ENCODE data around the gene DPP3.
"Not testable (repeated sequence)": the region's sequence is repeated elsewhere in the genome, so short reads cannot be mapped to it uniquely, and the experiment has no call there.

DPP3 gene

DNA sequence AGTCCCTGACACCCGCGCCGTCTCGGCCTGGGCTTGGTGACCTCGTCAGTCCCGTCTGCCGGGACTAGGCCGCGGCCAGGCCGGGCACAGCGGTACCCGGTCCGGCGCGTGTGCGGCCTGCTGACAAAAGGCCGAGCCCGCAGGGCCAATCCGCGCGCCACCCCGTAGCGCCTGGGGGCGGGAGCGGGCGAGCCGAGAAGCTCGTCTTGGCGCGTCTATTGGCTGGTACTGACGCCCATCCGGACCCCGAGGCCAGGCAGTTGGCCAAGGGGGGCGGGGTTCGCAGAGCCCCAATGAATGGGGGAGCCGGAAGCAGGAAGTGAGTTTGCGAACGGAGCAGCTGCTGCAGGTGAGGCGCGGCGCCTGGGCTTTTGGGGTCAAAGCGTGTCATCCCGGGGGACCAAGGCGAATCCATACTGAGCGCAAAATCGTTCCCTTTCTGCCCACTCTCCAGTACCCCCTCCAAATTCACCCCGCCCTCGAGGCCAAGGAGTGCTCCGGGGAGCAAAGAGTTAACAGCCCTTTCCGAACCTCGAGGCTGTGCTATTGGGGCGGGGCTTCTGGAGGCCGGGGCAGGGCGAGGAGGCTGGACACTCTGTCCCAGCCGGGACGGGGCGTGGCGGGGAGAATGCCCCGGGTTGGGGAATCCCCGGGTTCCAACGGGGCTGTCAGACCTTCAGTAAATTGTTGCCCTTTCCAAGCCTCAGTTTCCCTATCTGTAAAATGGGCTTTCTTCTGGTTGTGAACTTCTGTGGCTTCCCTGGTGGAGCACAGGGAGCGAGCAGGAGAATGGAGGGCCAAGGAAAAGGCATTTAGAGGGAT lies at the start of gene DPP3:
DPP3 (plus strand) TSS at position 318 of the 822 bp plus-strand sequence. CDS start 1,767 bp downstream, outside the sequence.
- DNase-seq, result peak; percentile 98

DNA sequence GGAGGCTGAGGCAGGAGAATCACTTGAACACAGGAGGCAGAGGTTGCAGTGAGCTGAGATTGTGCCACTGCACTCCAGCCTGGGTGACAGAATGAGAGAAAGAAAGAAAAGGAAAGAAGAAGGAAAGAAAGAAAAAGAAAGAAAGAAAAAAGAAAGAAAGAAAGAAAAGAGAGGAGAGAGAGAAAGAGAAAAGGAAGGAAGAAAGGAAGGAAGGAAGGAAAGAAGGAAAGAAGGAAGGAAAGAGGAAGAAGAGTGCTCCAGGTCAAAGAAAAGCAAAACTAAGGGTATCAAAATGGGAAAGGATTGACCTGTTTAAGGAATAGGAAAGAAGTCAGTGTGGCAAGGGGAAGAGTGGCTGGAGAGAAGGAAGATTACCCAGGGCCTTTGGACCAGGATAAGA lies 48.9 kb upstream of the DPP3 start:
- not testable (repeated sequence) for DNase-seq

- not testable (repeated sequence) for DNase-seq
These were observed 48.3 kb upstream of the DPP3 start for GRCh38 chr11:66431871-66432329.

DNA sequence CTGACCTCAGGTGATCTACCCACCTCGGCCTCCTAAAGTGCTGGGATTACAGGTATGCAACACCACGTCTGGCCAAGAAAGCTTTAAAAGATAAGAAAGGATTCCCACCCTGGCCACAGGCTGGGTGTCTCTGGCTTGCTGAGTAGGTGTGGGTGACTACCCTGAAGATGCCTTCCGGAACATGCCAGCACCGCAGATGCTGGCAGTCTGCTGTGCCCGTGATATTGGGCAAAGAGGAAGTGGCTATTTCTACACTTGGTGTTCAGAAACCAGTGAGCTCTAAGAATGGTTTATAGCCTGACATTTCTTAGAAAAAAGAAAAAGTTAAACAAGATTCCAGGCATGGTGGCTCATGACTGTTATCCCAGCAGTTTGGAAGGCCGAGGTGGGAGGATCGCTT lies 47.6 kb upstream of the DPP3 start:
- DNase-seq, result no peak

GRCh38 chr11:66437979-66438503 lies 42.2 kb upstream of the DPP3 start:
- no peak for DNase-seq

- peak; percentile 98 for DNase-seq
These were observed 41.4 kb upstream of the DPP3 start, which contains the start of gene MRPL11 for GRCh38 chr11:66438504-66439466. Gene MRPL11, minus strand, starts transcription at chr11:66438848. Its CDS starts 94 bp downstream, at chr11:66438754.

- DNase-seq, result not testable (repeated sequence)
These were observed 39.9 kb upstream of the DPP3 start for GRCh38 chr11:66440101-66440939.

- not testable (repeated sequence) for DNase-seq
These were observed 39.3 kb upstream of the DPP3 start for GRCh38 chr11:66440940-66441282.

DNA sequence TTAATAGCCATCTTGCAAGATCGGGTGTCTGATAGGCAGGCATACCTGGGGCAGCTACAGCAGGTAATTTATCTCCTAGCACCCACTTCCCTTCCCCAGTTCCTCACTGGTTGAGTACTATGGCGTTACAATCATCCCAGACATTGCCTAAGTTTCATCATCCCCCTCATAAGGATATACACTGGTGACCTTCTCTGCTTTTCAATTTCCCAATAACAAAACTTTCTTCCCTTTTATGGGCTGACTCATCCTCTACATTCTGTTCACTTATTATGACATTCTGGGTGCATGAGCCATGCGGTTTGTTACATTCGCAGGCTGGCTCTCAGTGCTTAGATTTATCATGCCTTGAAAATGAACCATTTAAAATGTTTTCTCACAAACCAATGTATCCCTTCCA lies 36.6 kb upstream of the DPP3 start:
- DNase-seq, result no peak

DNA sequence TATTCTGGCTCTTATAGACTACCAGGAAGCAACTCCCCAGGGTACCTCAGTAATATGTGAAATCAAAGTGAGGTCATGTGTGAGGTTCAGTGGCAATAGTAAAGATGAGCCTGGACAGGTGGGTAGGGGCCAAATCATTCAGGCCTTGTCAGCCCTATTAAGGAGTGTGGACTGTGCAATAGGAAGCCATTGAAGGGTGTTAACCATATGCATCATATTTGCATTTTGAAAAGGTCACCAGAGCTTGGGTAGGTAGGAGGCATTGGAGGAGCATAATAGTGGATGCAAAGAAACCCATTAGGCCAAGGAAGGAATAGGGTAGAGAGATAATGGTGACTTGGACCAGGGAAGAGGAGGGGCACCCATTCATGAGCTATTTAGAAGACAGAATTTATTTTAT lies 33.2 kb upstream of the DPP3 start:
- no peak for DNase-seq

GRCh38 chr11:66448523-66448922 lies 31.7 kb upstream of the DPP3 start:
- no peak for DNase-seq

DNA sequence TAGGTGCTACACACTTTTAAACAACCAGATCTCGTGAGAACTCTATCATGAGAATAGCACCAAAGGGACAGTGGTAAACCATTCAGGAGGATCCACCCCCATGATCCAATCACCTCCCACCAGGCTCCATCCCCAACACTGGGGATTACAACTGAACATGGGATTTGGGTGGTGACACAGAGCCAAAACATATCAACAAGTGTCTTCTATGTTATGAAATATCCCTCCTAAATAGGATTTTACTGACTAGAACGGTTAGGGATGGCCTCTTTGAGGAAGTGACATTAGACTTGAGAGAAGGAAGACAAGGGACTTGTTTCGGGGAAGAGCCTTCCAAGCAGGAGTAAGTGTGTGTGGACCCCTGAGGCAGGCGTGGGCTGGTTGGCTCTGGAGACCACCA lies 29.7 kb upstream of the DPP3 start:
- no peak for DNase-seq

GRCh38 chr11:66451663-66452062 lies 28.6 kb upstream of the DPP3 start:
- no peak for DNase-seq

GRCh38 chr11:66454247-66454646 lies 26.0 kb upstream of the DPP3 start:
- DNase-seq, result no peak

DNA sequence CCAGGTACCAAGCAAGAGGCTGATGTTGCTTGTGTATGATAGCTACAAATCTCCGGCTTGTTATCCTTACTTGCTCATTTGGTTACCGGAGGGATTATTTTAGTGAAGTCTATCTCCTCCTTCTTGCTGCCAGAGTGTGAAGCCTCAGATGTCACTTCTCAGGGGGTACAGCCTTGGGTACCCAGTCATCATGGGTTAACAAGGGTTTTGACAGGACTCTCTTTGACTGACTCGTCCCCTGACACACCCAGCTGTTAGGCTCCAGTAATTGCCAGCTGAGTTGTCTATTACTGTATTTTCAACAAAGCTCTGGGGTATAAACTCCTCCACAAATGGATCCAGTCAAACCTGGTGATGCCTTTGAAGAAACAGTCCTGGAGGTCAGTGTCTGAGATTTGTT lies 25.4 kb upstream of the DPP3 start:
- DNase-seq, result no peak

GRCh38 chr11:66457826-66458225 lies 22.4 kb upstream of the DPP3 start:
- DNase-seq, result no peak

- DNase-seq, result no peak
These were observed 21.0 kb upstream of the DPP3 start for GRCh38 chr11:66459138-66459778.

DNA sequence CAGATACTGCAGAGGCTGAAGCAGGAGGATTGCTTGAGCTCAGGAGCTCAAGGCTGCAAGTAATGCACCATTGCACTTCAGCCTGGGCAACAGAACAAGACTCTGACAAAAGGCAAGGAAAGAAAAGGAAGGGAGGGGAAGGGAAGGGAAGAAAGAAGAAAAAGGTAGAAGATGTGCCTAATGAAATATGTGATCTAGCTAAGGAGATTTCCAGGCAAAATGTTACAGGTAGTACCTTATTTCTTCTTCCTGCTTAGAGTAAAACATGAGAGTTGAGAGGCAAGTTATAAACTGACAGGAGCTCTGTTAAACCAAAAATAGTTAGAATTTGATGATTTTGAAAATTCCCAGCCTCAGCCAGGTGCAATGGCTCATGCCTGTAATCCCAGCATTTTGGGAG lies 18.2 kb upstream of the DPP3 start:
- no peak for DNase-seq

DNA sequence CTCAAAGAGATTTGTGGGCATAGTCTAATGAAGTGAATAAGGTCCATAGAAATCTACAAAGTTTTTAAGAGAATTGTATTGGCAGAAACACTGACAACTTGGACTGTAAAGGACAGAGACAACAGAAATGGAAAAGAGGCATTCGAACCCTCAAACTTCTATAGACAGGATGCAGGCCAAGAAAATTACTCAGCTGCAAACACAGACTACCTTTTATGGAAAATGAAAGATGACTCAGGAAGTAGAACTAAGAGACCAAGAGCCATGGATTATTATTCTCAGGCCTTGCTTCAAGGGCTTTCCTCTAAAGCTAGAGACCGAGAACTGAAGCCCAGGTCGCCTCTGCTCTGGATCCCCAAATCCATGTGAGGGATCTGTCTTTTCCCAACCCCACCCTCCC lies 17.3 kb upstream of the DPP3 start:
- DNase-seq, result no peak

GRCh38 chr11:66464116-66464515 lies 16.1 kb upstream of the DPP3 start:
- not testable (repeated sequence) for DNase-seq

DNA sequence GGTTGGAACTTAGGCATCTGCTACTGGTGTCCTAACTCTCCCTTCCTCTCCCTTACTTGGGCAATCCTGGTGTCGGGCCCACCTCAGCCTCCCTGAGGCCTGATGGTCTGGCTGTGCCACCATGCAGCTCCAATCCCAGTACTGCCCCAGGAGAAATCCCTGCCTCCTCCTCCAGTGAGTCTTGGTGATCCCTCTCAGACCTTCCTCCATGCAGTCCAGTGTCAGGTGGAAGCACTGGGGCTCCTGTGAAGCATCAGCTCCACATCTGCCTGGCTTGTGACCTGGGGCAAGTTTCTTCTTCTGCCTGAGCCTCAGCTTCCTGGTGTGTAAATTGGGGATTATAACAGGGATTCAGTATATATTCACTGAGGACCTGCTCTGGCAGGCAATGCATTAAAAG lies 15.3 kb upstream of the DPP3 start:
- DNase-seq, result no peak
